Esophagus squamous epithelium (tissue), 5 donors: Measurements from ENCODE around the gene SEPTIN7. TPM values are rescaled to one million over a fixed set of nuclear protein-coding genes. Genes with fewer than 3 reads are reported as not detected.

Experiments
- DNase-seq: peaks from one replicate; lab custom pipeline; 2025; lab: John Stamatoyannopoulos, UW
- H3K27ac ChIP-seq, 4 donors: fragments of 200-600 bp; sonication (generic); one replicate each; pipeline ENCODE4 v1.5.1; 2016 to 2019; ENCODE audit warnings: mild to moderate bottlenecking in 1 of 4
- H3K27me3 ChIP-seq, 4 donors: fragments of 200-600 bp; sonication (generic); 1 replicate in 3 of 4; 2 replicates in 1 of 4; pipeline versions ENCODE4 v1.5.1 to v1.6.0; 2017 to 2021; ENCODE audit warnings: antibody characterized with exemption in 1 of 4
- H3K36me3 ChIP-seq, 3 donors: fragments of 200-600 bp; sonication (generic); one replicate each; pipeline ENCODE4 v1.5.1; 2016 to 2019
- H3K4me1 ChIP-seq, 3 donors: fragments of 200-600 bp; sonication (generic); one replicate each; pipeline ENCODE4 v1.5.1; 2017 to 2019
- H3K4me3 ChIP-seq, 4 donors: fragments of 200-600 bp; sonication (generic); 1 replicate in 3 of 4; 2 replicates in 1 of 4; pipeline ENCODE4 v1.5.1; 2016 to 2019; ENCODE audit warnings: mild to moderate bottlenecking in 2 of 4, moderate library complexity in 1 of 4
- H3K9me3 ChIP-seq, 3 donors: fragments of 200-600 bp; sonication (generic); one replicate each; pipeline ENCODE4 v1.5.1; 2016 to 2019
- CTCF ChIP-seq, 6 experiments: fragments of 450-650 bp in 4 of 6; fragments of 200-600 bp in 2 of 6; sonication (generic) in 2 of 6; IDR thresholded peaks; one replicate each; pipeline ENCODE4 v1.5.1; 2016 to 2019; ENCODE audit warnings: antibody characterized with exemption in 6 of 6, mild to moderate bottlenecking in 4 of 6, moderate library complexity in 4 of 6
- POLR2A ChIP-seq, 4 donors: fragments of 450-650 bp; IDR thresholded peaks; one replicate each; pipeline ENCODE4 v1.6.1; 2017; ENCODE audit warnings: antibody characterized with exemption in 4 of 4, mild to moderate bottlenecking in 4 of 4, moderate library complexity in 3 of 4
- WGBS, 2 donors: methylation state at CpG; one replicate each; pipeline ENCODE4 v1.1.5; 2018; 5-methylcytosine and 5-hydroxymethylcytosine counted together
- intact Hi-C: fragments of 100-400 bp; cut with DNase I; formaldehyde crosslinking; loops from one replicate; pipeline ENCODE4 v1.15.0; 2022
- total RNA-seq, 4 donors: library from RNA; depleted of rRNA; stranded (reverse); fragments of >200 nt; gene quantifications; one replicate each; pipeline ENCODE4 v1.1.0, GENCODE V29; 2016
- donor health status: DM: yes; HTN: yes; CAD: no.

Gene SEPTIN7
- total RNA-seq, 4 donors from 2014 or later, result 102 to 174 (median 147) TPM

GRCh38 chr7:35776686-35777085 is 24.2 kb upstream of the SEPTIN7 start:
- DNase-seq, result no peak
- 78 to 96% methylated on average over 1 of the region's 1 CpG for WGBS, 2 donors
- Histone ChIP-seq H3K4me1 (no peaks in the 10 kb centered on the region), H3K27me3 (no peaks in the 10 kb centered on the region), H3K27ac (no peak overlapping the region), H3K9me3 (no peaks in the 10 kb centered on the region), H3K36me3 (no peaks in the 10 kb centered on the region), H3K4me3 (no peak overlapping the region)
- TF ChIP-seq POLR2A (IDR thresholded peaks at IDR 0.05), result no peak
- TF ChIP-seq CTCF (IDR thresholded peaks at IDR 0.05), result no peak
- intact Hi-C loops, result no loop called here

- no peak overlapping the region for H3K27ac ChIP-seq
- intact Hi-C loops, result no loop called here
- H3K27me3 ChIP-seq, result no peaks in the 10 kb centered on the region
- no peak overlapping the region for H3K4me3 ChIP-seq
- DNase-seq, result no peak
- TF ChIP-seq POLR2A (IDR thresholded peaks at IDR 0.05) (no peak), CTCF (IDR thresholded peaks at IDR 0.05) (no peak)
- no peaks in the 10 kb centered on the region for H3K4me1 ChIP-seq
- H3K36me3 ChIP-seq, result no peaks in the 10 kb centered on the region
- H3K9me3 ChIP-seq, result no peaks in the 10 kb centered on the region
Measured at GRCh38 chr7:35777121-35777520, 23.7 kb upstream of the SEPTIN7 start.

GRCh38 chr7:35780070-35780469 is 20.8 kb upstream of the SEPTIN7 start:
- H3K36me3 ChIP-seq, result no peaks in the 10 kb centered on the region
- no peak overlapping the region for H3K27ac ChIP-seq
- no peak overlapping the region for H3K4me3 ChIP-seq
- H3K27me3 ChIP-seq, result no peaks in the 10 kb centered on the region
- WGBS, 2 donors, result 52 to 69% methylated on average over 1 of the region's 1 CpG
- TF ChIP-seq POLR2A (IDR thresholded peaks at IDR 0.05) (no peak), CTCF (IDR thresholded peaks at IDR 0.05) (no peak)
- H3K4me1 ChIP-seq, result no peaks in the 10 kb centered on the region
- no peaks in the 10 kb centered on the region for H3K9me3 ChIP-seq
- intact Hi-C loops, result no loop called here
- DNase-seq, result no peak

- intact Hi-C loops, result no loop called here
- Histone ChIP-seq H3K27me3 (no peaks in the 10 kb centered on the region), H3K4me3 (no peak overlapping the region), H3K9me3 (no peaks in the 10 kb centered on the region), H3K36me3 (no peaks in the 10 kb centered on the region), H3K4me1 (no peaks in the 10 kb centered on the region), H3K27ac (no peak overlapping the region)
- TF ChIP-seq CTCF (IDR thresholded peaks at IDR 0.05), result no peak
- no peak for TF ChIP-seq POLR2A (IDR thresholded peaks at IDR 0.05)
- WGBS, 2 donors, result 74% methylated on average over 3 of the region's 3 CpGs
- DNase-seq, result no peak
Measured at GRCh38 chr7:35781200-35781701, 19.6 kb upstream of the SEPTIN7 start.

GRCh38 chr7:35781767-35782515 is 18.9 kb upstream of the SEPTIN7 start:
- Histone ChIP-seq H3K36me3 (no peaks in the 10 kb centered on the region), H3K9me3 (no peaks in the 10 kb centered on the region), H3K27ac (no peak overlapping the region), H3K4me3 (no peak overlapping the region), H3K27me3 (no peaks in the 10 kb centered on the region), H3K4me1 (no peaks in the 10 kb centered on the region)
- TF ChIP-seq POLR2A (IDR thresholded peaks at IDR 0.05), result no peak
- TF ChIP-seq CTCF (IDR thresholded peaks at IDR 0.05), result no peak
- no peak for DNase-seq
- 92% methylated on average over 9 of the region's 9 CpGs for WGBS, 2 donors
- intact Hi-C loops, result no loop called here
